GM21786 (cell line): ENCODE results near the gene CPB1.

Experiments used
- ATAC-seq: cut with Tn5 transposase; IDR thresholded peaks from one replicate; pipeline ENCODE4 v1.9.1; 2021; ENCODE audit not compliant: unreplicated experiment

The CPB1 gene

DNA sequence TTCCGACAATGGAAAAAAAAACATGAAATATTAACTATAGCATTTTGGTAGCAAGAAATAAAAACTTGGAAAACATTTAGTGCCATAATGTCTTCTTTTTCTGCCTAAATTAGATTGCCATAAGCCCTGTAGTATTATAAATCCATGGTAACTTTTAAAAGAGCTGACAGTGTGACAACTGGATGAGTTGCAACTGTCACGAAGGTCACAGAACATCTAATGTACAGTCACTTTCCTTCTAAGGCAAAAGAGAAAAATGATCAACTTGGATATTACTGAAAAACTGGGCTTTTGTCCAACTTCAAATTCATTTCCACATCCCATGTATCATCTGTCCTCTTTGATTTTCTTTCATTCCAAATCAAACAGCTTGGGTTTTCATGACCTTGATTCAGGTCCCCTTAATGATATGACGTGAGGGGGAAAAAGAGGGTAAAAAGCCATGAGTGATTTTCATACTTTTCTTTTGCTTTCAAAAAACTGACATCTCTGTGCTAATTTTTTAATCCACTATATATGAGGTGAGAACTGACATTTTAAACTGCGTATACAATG lies 602 bp downstream of the CPB1 start:
- no peak for ATAC-seq

DNA sequence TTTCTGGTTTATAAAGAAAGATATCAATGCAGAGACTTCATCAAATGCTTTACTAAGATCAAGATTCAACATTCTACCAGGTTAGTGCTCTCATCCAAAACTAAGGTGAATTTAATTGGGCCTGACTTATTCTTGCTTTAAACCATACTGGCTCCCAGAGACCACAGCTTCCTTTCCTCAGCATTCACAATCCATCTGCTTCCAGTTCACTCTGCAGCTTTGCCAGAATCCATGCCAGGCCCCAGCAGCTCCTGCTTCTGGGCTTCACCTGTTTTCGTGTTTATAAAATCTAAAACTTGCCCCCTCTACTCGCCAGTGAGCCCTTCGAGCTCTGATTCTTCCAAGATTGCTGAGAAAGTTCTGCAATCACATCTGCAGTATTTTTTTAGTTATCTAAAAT lies 2.3 kb downstream of the CPB1 start:
- no peak for ATAC-seq

DNA sequence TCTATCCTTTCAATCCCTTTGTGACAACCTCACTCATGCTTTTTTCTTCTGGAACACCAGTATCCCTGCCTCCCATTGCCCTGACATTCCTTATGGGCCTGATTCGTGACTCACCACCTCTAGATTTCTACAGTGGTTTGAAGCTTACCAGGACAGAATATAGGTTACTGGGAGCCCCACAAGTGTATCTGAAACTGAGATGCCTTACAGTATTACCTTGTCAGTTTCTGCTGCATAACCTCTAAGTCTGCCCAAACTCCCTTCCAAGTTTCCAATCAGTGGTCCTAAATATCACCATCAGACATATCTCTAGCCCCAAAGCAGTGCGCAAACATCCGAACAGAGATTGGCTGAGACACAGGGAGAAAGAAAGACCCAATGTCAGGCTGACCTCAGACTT lies 5.6 kb downstream of the CPB1 start:
- ATAC-seq, result no peak

DNA sequence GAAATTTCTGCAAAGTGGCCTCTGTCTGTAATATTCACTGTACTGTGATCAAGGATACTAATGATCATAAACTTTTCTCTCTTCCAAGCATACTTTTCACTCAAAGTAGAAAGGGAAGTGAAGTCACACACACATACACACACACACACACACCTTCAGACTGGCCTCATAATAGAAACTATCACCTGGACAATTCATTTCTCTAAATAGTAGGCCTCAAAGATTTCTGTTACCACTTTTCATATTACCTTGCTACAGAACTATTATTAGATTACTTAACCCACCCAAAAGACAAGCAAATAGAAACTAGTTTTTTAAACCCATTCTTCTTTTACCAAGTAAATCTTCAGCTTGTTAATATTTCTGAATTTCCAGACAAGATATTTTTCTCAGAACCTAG lies 12.2 kb downstream of the CPB1 start:
- peak; percentile 57 for ATAC-seq

DNA sequence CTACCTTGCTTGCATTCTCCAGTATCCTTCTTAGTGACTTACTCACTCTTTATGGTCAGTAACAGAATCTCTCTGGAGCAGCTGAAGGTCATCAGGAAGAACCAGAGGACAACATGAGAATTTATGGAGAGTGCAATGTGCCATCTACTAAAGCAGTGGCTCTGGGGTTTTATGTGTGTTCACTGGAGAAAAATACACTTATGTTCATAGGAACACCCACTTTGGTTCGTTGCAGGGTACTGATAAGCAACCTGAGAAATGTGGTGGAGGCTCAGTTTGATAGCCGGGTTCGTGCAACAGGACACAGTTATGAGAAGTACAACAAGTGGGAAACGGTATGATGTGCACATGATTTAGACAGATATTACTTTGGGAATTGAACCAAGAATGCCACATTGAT lies 12.8 kb downstream of the CPB1 start:
- ATAC-seq, result no peak

DNA sequence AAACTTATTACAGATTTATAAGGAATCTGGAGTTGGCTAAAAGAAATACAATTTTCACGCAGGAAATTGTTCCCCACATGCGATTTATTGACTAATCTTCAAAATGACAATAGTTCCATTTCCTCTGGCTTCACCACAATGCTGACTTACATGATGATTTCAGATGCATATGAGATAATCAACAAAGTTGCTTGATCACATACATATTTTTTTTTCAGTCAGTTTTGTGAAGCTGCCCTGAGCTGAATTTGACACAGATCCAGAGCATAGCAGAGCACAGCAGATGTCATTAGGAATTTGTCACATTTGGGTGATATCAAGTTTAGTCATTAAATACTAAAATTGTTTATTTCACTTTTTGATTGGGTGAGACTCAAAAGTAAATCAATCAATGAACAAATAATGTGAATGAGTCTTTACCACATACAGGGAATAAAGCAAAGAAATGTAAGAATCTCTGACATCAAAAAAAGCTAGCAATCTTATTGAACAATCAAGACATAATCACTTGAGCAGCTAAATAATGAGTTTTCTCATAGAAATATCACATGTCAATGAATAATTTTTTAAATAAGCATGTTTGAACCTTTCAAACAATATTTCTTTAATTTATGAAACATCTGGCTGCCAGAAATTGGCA lies 18.3 kb downstream of the CPB1 start:
- no peak for ATAC-seq

DNA sequence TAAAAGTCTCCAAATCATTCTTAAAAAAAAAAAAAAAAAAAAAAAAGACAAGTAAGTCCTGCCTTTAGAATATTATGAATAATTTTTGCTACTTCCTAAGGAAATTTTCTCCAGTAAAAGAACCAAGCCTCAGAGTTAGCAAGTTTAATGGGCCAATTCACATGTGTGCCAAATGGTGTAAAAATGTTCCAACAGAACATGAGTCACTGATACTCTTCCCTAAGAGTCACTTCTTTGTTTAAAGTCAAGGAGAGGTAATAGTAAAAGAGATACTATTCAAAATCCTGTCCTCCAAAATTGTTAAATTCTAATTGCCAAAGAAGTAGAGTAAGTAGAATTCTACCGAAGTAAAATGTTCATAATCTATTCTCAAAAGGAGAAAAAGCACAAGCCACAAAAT lies 19.7 kb downstream of the CPB1 start:
- no peak for ATAC-seq

DNA sequence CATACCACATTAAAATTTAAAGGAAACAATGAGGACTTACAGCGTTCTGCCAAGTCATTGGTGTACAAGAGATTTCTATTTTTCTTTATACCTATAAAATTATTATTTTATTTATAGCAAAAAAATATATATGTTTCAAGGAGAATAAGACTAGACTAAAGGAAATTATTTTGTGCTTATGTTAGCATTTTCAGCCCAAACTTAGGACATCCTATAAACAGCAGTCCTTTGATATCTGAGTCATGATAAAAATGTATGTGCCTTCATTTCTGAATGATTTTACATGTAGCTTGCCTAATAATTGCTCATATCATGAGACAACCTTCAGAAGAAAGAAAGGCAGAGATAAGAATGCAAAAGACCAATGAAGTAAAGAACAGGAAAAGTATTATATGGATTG lies 20.8 kb downstream of the CPB1 start:
- no peak for ATAC-seq

DNA sequence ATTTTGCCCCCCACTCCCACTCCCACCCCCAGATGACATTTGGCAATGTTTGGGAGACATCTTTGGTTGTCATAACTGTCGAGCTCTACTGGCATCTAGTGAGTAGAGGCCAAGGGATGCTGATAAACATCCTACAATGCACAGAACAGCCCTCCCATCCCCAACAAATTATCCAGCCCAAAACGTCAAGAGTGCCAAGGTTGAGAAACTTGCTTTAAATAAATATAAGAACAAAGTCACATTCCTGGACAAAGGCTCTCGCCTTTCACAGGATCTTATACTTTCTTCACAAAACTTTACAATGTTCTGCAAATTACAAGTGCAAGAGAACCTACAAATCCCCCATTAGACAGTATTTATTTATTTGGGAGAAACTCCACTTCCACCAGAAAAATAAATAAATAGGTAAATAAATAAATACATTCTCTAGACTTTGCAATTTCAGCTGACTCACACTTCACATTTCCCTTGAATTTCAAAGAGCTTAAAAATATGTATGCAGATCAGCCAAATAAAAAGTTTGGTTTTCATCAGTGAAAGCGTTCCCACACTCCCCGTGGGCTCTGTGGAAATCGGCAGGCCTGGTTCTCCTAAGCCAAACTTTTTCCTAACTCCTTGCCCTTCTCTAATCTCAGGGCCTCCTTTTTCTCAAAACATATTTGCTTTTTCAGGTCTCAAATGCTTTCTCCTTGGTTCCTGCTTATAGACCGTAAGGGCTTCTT lies 24.8 kb downstream of the CPB1 start:
- ATAC-seq, result no peak

DNA sequence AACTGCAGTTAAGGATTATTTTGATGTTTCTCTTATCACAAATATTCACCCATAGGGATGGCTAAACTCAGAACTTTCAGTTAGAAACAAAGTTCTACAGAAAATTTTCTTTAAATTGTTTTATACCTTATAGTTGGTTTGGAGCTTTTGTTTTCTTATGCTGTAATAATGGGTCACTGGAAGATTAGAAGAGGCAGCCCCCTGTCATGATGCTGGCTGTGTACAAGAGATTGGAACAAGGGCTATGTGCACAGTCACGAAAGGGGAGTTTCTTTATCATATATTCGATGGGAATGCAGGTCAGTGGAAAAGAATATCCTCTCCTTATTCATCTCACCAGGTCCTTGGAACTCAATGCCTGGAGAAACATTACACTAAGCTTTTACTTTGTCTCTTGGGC lies 25.5 kb downstream of the CPB1 start:
- ATAC-seq, result no peak

DNA sequence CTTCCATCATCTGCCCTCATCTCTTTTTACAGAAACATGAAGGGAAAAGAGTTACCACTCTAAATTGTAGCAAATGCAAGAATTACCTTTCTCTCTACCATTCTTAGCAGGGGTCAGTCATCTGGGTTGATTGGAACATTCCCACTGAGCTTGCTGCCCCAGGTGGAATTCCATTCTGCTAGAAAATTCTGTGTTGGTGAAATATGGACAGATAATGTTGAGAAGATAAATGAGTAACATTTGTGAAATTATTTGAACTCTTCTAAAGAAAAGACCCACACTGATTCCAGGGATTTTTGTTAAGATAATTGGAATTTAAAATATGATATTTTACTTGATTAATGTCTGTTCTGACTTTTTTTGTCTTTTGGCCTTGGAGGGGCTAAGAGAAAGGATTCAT lies 26.4 kb downstream of the CPB1 start:
- ATAC-seq, result no peak

DNA sequence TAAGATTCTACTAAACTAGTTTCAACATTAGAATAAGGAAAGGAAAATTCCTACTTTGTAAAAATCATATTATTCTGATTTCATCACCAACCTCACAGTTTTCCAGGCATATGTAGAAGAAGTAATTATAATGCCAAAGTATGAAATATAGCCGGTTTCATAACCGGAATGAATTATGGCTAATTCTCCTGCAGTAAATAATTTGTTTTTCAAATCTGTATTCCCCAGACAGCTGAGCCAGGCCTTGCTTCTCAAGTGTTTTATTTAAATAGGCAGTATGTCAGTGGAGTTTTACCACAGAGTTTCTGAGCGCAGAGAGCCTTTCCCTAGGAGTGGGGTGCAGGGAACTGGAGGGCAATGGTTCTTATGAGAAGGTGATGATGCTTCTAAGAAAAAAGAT lies 28.8 kb downstream of the CPB1 start:
- no peak for ATAC-seq

DNA sequence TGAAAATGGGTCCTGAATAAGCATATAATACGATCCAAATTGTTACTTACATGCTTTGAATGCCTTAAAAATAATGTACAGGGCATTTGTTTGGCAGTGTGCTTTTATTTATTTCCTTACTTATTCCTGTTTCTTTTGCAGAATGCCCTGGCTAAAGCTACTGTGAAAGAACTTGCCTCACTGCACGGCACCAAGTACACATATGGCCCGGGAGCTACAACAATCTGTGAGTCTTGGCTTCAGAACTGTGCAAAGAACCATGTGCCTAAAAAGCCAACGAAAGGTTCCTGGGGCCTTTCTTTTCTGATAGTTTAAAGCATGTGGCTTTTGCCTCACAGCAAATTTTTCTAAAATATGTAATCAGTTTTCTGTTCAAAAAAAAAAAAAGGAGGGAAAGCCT lies 29.7 kb downstream of the CPB1 start:
- ATAC-seq, result no peak

DNA sequence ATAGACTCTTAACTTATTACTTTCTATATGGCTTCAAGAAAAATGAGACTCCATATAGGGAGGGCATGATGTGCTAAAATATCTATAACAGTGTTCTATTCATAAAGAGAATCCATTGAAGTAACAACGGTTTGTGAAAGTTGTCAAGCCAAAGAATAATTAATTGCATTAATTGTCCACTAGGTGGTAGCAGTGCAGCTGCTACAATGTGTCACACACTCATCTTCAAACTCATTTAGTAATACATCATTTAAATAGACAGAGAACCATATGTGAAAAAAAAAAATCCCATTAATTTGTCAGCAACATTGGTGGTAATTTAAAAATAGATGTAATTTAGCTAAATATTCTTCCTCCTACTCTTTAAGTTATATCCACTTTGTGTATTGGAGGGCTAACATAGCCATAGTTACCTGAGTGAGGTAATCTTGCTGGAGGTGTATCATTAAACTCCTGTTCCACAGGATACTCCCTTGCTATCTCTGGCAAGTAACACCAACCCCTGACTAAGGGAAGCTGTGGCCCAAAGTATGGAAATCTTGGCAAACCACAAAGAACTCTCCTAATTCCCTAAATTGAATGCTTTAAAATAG lies 33.8 kb downstream of the CPB1 start:
- peak; percentile 63 for ATAC-seq

DNA sequence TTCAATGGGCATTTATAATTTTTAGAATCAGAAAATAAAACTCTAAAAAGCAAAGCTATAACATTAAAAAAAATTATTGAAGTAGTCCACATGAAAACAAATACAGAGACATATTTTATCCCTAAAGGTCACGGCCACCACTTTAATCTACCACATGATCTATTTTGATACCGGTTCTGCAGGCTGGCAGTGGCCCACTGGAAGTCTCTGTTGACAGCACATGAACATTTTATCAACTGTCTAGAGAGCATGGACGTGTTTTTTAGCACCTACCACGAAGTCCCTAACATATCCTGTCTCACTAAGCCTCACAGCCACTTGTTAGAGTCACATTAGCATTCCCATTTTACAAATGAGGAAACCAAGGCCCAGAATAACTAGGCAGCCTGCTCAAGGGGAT lies 35.7 kb downstream of the CPB1 start:
- no peak for ATAC-seq

DNA sequence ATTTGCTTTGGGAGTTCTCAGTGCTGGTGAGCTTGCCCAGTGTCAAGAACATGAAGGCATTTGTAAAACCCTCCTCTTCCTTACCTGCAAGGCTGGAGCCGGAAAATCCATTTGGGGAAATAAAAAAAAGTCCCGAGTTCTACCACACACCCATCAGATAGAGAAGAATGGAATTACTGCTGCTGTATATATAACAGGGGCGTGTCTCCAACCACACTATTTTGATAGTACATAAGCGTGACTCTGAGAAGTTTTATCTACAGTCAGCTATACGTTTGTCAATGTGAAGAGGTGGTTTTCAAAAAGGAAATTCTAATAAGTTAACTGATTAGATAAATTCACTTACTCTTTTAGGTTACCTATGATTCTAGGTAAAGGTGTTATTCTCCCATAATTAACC lies 36.2 kb downstream of the CPB1 start:
- no peak for ATAC-seq

DNA sequence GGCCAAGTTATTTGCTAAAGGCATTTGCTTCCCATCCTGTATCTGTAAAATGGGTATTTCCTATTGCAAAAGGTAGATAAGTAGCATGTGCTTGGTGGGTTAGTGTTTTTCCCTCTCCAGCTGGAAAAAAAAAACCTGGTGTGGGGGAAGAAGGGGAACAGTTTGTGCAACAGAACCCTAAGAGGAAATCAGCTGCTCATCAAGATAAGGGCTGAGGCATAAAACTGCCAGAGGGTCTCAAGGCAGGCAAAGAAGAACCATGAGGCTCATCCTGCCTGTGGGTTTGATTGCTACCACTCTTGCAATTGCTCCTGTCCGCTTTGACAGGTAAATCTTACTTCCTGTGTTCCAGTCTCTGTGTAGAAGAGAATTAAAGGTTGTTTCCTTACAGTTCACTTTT lies 37.4 kb downstream of the CPB1 start, which contains the start of gene CPA3:
Gene CPA3 (plus strand): TSS at position 248 of the 400 bp plus-strand sequence. CDS start 12 bp downstream, at position 260.
- ATAC-seq, result no peak

DNA sequence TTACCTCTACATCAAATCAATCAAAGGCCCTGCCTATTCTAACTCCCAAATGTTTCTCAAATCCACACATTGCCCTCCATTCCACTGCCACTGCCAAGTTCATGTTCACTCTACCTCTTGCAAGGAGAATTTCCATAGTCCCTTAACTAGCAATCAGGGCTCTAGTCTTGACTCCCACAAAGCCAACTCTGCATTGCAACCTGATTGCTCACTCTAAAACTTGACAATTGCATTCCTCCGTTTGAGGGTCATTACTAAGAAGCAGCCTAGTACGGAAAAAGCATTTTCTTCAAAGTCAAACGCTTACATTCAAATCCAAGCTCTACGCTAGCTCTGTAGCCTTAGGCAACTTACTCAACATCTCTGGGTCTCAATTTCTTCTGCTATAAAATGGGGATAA lies 38.6 kb downstream of the CPB1 start:
- no peak for ATAC-seq

DNA sequence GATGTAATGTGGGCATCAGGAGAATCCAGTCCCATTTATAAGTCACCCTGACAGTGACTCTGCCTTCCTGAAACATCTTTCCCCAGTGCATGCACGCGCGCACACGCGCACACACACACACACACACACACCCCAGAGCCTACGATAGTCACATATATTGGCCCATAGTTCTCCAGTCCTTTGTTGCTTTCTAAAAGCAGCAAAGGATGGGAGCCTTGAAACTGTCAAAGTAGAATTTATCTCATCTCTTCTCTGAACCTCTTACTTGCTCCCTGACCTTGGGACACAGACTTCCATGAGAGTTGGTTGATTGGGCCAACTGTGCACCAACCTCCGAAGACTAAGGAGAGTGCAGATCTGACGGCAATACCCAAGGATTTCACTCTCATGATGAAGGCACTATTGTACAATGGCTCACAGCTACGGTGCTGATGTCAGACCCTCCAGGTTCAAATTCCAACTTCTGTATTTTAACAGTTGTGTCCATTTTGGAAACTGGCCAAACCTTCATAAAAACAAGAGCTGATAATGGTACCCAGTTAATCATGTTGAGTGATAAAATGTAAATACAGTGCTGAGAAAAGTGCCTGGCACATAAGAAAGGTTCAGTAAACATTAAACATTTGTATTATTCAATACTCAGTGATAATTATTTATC lies 45.8 kb downstream of the CPB1 start:
- no peak for ATAC-seq

DNA sequence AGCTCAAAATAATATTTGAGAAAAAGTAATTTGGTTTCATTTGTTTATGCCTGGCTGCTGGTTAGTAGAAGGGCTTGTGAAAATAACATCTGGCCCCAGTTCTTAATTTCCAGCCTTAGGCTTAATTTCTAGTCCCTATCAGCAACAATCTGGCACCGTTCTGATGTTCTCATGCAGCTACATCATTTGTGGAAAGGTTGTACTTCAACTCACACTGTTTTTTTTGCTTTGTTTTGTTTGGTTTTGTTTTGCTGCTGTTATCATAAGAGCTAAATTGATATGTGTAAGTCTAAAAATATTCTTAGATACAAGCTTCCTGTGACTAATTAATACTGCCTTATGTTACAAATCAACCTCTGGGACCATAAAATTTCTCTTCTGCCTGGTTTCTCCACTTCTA lies 46.4 kb downstream of the CPB1 start:
- no peak for ATAC-seq

DNA sequence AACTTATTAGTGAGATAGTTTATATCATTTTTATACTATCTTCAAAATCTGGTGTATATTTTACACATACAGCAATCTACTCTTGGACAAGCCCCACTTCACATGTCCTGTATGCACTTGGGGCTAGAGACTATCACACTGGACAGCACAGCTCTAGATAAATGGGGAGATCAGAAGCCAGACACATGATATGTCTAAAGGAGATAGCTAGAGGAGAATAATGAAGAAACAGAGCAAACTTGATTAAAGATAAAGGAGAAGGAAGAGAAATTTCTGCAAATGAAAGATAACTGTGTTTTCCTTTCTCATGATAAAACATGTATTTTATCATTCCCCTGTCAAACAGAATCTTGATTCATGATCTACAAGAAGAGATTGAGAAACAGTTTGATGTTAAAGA lies 50.5 kb downstream of the CPB1 start:
- ATAC-seq, result no peak

DNA sequence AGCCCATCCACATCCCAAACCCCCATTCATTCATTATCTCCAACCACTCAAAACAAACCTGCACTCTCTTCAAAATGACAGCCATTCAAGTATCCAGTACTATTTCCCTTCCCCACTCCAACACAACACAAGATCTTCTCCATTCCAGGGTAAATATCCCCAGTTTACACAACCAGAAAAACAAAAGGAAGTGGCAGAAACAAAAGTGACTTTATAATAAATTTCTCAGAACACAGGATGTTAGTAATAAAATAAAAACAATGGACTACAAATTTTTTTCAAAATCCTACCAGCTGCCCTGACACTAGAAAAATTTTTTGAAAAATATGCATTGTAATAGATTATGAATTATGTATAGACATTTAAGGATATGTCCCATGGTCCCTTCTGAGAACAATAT lies 51.6 kb downstream of the CPB1 start:
- ATAC-seq, result no peak
